IPS-18a (cell line): Measurements from ENCODE around the gene IFRD1.
"Not testable (repeated sequence)": the region's sequence is repeated elsewhere in the genome, so short reads cannot be mapped to it uniquely, and the experiment has no call there.

Experiments
- H3K27ac ChIP-seq: one replicate; pipeline ENCODE4 v1.5.1; 2013; ENCODE audit warnings: low read length
- H3K27me3 ChIP-seq: one replicate; pipeline ENCODE4 v1.6.1; 2013; ENCODE audit warnings: mild to moderate bottlenecking, low read length; ENCODE audit not compliant: control insufficient read depth, insufficient read depth
- H3K36me3 ChIP-seq: one replicate; pipeline ENCODE4 v1.6.1; 2013; ENCODE audit warnings: low read depth, low read length; ENCODE audit not compliant: control insufficient read depth
- H3K4me1 ChIP-seq: one replicate; pipeline ENCODE4 v1.6.1; 2013; ENCODE audit warnings: low read depth, low read length; ENCODE audit not compliant: control insufficient read depth
- H3K4me3 ChIP-seq: one replicate; pipeline ENCODE4 v1.5.1; 2013; ENCODE audit warnings: low read length
- H3K9ac ChIP-seq: one replicate; pipeline ENCODE4 v1.6.1; 2013; ENCODE audit warnings: mild to moderate bottlenecking, low read length, moderate library complexity
- H3K9me3 ChIP-seq: one replicate; pipeline ENCODE4 v1.6.1; 2013; ENCODE audit warnings: low read depth, low read length; ENCODE audit not compliant: control insufficient read depth

Gene IFRD1

DNA sequence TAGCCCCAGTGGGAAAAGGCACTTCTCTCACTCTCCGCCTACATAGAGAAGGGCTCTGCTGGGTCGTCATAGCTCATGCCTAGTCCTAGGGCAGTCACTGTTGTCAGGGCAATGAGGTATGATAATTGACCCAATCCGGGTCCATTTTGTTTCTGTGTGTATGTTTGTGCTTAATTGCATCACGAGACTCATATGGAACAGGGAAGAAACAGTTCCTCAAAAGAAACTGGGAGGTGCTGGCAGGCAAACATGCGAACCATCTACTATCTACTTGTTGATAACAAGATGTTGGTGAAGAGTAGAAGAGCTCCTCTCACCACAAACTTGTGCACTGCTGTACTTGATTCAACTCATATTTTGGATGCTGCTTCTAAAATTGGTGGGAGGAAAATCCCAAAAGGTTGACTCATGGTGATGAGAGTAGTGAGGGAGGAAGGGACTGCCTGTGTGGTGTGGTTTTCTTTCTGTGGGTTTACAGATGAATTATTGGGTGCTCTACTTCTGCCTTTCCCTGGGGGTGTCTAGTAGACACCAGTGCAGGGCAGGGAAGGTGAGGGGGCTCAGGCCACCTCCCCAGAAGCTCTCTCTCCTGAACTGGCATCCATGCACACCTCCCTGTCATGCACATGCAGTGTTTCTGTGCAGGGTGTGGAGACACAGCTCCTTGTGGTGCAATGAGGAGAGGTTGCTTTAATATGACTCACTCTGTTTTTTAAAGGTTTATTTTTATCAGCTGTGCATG is 59.9 kb downstream of the IFRD1 start:
- Histone ChIP-seq H3K4me1 (no peaks in the 10 kb centered on the region), H3K27me3 (no peaks in the 10 kb centered on the region), H3K36me3 (no peaks in the 10 kb centered on the region), H3K9ac (no peak overlapping the region), H3K9me3 (no peaks in the 10 kb centered on the region), H3K27ac (no peak overlapping the region), H3K4me3 (no peak overlapping the region)

DNA sequence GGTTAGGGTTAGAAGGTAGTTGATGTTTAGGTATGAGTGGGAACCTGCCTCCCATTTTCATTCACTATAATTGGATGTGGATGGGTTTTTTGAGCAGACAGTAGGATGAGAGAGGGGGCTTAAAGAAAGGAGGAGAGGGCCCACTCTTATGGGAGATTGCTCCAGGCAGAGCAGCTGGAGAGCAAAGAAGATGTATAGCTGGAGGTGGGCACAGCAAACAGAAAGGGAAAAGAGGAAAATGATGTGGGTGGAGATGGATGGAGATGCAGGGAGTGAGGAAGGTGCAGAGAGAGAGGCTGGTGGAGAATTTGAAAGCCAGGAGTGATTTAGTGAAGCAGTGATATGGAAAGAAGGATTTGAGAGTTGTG is 60.5 kb downstream of the IFRD1 start:
- H3K4me3 ChIP-seq = no peak overlapping the region
- H3K27me3 ChIP-seq = no peaks in the 10 kb centered on the region
- H3K27ac ChIP-seq = no peak overlapping the region
- no peaks in the 10 kb centered on the region for H3K4me1 ChIP-seq
- H3K9me3 ChIP-seq = no peaks in the 10 kb centered on the region
- no peak overlapping the region for H3K9ac ChIP-seq
- H3K36me3 ChIP-seq = no peaks in the 10 kb centered on the region

- H3K4me1 ChIP-seq = no peaks in the 10 kb centered on the region
- no peaks in the 10 kb centered on the region for H3K9me3 ChIP-seq
- no peak overlapping the region for H3K4me3 ChIP-seq
- H3K9ac ChIP-seq = no peak overlapping the region
- no peaks in the 10 kb centered on the region for H3K27me3 ChIP-seq
- H3K27ac ChIP-seq = no peak overlapping the region
- no peaks in the 10 kb centered on the region for H3K36me3 ChIP-seq
These were observed 61.4 kb downstream of the IFRD1 start for GRCh38 chr7:112511451-112512202.

- no peak overlapping the region for H3K9ac ChIP-seq
- H3K4me1 ChIP-seq = no peaks in the 10 kb centered on the region
- H3K27ac ChIP-seq = no peak overlapping the region
- no peak overlapping the region for H3K4me3 ChIP-seq
- H3K27me3 ChIP-seq = no peaks in the 10 kb centered on the region
- H3K9me3 ChIP-seq = no peaks in the 10 kb centered on the region
- no peaks in the 10 kb centered on the region for H3K36me3 ChIP-seq
These were observed 62.4 kb downstream of the IFRD1 start for GRCh38 chr7:112512451-112513210.

- H3K27ac ChIP-seq = no peak overlapping the region
- H3K9ac ChIP-seq = no peak overlapping the region
- H3K4me1 ChIP-seq = no peaks in the 10 kb centered on the region
- no peaks in the 10 kb centered on the region for H3K9me3 ChIP-seq
- no peaks in the 10 kb centered on the region for H3K27me3 ChIP-seq
- no peaks in the 10 kb centered on the region for H3K36me3 ChIP-seq
- no peak overlapping the region for H3K4me3 ChIP-seq
These were observed 65.7 kb downstream of the IFRD1 start for GRCh38 chr7:112515989-112516388.

DNA sequence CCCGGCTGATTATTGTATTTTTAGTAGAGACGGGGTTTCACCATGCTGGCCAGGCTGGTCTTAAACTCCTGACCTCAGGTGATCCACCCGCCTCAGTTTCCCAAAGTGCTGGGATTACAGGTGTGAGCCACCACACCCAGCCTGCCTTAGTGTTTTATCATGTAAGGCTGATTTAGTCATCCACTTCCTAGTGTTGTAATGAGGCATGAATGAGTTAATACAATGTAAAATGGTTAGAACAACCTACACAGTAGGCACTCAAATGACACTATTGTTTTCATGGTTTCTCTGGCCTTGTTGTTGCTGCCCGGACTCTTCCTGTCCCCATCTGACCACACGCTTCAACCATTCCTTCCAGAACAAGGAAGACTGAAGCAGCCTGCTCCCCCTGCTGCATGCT is 66.2 kb downstream of the IFRD1 start:
- not testable (repeated sequence) for H3K9me3 ChIP-seq, H3K9ac ChIP-seq, H3K36me3 ChIP-seq, H3K4me3 ChIP-seq, H3K27me3 ChIP-seq, H3K4me1 ChIP-seq, H3K27ac ChIP-seq

- Histone ChIP-seq H3K36me3 (no peaks in the 10 kb centered on the region), H3K27me3 (no peaks in the 10 kb centered on the region), H3K9me3 (no peaks in the 10 kb centered on the region)
These were observed 67.2 kb downstream of the IFRD1 start for GRCh38 chr7:112517487-112517886.

GRCh38 chr7:112520787-112521186 is 70.5 kb downstream of the IFRD1 start:
- no peak overlapping the region for H3K9ac ChIP-seq
- no peaks in the 10 kb centered on the region for H3K4me1 ChIP-seq
- no peak overlapping the region for H3K4me3 ChIP-seq
- H3K27ac ChIP-seq = no peak overlapping the region
- no peaks in the 10 kb centered on the region for H3K36me3 ChIP-seq
- H3K9me3 ChIP-seq = no peaks in the 10 kb centered on the region
- H3K27me3 ChIP-seq = no peaks in the 10 kb centered on the region

More at GRCh38 chr7:112517487-112517886, 67.2 kb downstream of the IFRD1 start:
- Histone ChIP-seq H3K4me1 (no peaks in the 10 kb centered on the region), H3K27ac (no peak overlapping the region), H3K9ac (no peak overlapping the region), H3K4me3 (no peak overlapping the region)

GRCh38 chr7:112521942-112522341 is 71.7 kb downstream of the IFRD1 start:
- no peaks in the 10 kb centered on the region for H3K9me3 ChIP-seq
- H3K4me3 ChIP-seq = no peak overlapping the region
- no peaks in the 10 kb centered on the region for H3K36me3 ChIP-seq
- H3K27ac ChIP-seq = no peak overlapping the region
- H3K4me1 ChIP-seq = no peaks in the 10 kb centered on the region
- H3K27me3 ChIP-seq = no peaks in the 10 kb centered on the region
- no peak overlapping the region for H3K9ac ChIP-seq

DNA sequence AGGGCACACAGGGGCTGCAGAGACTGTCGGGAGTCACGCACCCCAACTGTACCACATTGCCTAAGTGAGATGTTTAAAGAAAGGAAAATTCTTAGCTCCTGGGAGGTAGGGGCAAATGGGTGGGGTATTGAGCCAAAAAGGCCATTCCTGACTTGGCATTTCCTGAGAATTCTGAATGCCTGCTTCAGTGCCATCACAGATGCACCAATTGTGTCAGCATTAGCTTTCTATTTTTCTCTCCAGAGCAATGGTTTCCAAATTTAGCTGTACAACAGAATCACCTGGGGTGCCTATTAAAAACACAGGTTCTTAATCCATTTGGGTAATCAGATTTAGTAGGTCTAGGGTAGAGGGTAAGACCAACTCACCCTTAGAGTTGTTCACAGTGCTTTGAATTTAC is 73.6 kb downstream of the IFRD1 start:
- Histone ChIP-seq H3K27me3 (no peaks in the 10 kb centered on the region), H3K36me3 (no peaks in the 10 kb centered on the region), H3K27ac (no peak overlapping the region), H3K4me1 (no peaks in the 10 kb centered on the region), H3K4me3 (no peak overlapping the region), H3K9me3 (no peaks in the 10 kb centered on the region), H3K9ac (no peak overlapping the region)
